SIG-M5 (cell line): ENCODE measurements around the gene ARHGEF7.
"Not testable (repeated sequence)": the region's sequence is repeated elsewhere in the genome, so short reads cannot be mapped to it uniquely, and the experiment has no call there.

Source experiments
- DNase-seq: peaks from one replicate; lab custom pipeline; 2025; lab: John Stamatoyannopoulos, UW

The ARHGEF7 gene

DNA sequence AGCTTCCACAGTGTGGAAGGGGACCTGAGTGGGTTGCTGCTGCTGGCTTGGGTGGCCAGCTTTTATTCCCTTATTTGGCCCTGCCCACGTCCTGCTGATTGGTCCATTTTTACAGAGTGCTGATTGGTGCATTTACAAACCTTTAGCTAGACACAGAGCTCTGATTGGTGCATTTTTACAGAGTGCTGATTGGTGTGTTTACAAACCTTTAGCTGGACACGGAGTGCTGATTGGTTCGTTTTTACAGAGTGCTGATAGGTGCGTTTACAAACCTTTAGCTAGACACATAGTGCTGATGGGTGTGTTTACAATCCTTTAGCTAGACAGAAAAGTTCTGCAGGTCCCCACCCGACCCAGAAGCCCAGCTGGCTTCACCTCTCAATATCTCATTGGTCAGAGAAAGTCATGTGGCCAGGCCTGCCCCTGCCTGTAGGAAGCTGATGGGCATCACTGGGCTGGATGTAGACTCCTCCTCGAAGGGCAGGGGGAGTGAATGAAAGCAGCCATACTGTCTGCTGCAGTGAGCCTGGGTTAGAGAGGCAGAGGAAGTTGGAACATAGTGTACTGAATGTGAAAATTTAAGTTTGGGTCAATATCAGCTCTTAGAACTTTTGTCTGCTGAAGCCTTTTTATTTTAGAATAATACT, 83.7 kb downstream of the ARHGEF7 start:
- DNase-seq: not testable (repeated sequence)

DNA sequence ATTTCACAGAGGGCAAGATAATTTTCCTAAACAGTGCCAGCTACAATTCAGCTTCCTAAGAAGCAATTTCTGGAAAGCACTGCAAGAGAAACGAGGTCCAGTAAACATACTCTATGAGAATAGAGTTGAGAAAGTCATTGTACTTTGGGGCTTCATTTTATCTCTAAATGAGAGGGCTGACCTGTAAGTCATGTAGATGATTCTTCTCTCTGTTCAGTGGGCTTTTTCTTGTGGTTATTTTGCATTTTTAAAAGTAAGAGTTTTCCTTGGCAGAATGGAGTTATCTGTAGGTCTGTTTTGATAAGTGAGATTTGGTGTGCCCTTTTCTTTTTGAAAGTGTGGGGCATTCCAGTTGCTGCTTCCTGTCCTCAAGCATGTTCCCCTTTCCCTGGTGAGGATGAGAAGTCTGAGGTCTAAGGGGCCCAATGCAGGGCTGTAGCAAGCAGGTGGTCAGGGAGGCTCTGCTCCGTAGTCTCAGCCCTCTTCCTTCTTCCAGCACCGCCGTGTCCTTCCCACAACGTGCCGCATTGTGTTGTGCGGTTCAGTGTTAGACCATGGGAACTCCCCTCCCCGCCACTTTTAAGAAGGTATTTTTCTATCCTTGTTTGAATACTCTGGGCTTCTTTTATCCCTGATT, 86.3 kb downstream of the ARHGEF7 start:
- DNase-seq: no peak

DNA sequence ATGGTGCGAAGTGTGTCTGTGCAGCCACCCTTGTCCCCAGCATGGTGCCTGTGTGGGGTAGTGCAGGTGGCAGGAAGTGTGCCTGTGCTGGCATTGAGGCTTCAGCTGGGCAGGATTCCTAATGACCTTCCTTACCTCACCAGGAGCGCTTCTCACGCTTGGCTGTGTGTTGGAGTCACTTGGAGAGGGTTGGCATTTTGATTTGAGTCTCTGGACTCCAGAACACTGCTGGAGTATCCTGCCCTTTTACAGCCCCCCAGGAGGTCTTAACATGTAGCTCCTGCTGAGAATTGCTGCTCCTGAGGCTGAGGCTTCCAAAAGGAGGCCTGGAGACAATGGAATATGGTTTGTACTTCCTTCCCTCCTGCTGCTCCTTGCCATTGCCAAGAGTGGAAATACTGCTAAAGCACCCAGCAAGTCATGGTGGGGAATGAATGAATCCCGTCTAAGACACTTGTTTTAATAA, 87.1 kb downstream of the ARHGEF7 start:
- no peak for DNase-seq

DNA sequence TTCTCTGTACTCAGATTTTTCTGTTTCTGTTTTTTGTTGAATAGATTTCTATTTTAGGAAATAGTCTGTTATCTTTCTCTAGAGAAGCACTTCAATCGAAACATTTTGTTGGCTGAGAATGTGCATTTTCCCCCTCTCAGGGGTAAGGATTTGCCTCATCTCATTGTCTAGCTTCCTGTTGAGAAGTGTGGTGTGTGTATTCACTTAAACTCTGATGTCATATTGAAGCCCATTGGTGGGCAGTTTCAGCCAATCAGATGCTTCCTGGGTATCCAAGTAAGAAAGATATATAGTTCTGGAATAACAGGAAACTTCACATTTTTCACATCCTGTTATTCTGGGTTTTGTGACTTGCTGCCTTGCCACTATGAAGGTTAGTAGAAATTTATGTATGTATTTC, 87.6 kb downstream of the ARHGEF7 start:
- DNase-seq: no peak

DNA sequence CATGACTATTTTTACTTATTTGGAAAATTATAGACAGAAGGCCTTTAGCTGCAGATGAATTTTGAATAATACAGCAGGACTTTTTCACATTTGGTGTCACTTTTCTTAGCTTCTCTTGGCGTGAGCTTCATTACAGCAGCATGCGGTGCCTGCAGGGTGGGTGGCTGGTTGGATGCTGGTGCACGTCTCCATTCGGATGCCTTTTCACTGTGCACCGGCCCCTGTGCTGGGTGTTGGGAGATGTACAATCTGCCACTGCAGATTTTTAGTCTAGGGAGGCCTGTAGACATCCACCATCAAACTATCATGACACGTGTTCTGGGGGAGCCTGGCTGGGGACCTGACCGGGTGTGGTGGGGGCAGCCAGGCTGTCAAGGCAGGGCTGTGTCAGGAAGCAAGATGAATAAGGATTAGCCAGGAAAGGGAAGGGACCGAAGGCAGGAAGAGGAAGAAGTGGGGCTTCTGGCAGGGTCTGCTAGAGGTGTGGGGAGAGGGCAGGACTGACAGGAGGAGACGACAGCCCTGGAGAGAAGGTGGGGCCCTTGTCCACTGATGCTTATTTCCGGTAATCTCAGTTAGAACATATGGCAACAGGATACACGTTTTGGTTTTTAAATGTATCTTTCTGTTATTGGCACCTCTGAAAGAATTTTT, 88.8 kb downstream of the ARHGEF7 start:
- DNase-seq: no peak

DNA sequence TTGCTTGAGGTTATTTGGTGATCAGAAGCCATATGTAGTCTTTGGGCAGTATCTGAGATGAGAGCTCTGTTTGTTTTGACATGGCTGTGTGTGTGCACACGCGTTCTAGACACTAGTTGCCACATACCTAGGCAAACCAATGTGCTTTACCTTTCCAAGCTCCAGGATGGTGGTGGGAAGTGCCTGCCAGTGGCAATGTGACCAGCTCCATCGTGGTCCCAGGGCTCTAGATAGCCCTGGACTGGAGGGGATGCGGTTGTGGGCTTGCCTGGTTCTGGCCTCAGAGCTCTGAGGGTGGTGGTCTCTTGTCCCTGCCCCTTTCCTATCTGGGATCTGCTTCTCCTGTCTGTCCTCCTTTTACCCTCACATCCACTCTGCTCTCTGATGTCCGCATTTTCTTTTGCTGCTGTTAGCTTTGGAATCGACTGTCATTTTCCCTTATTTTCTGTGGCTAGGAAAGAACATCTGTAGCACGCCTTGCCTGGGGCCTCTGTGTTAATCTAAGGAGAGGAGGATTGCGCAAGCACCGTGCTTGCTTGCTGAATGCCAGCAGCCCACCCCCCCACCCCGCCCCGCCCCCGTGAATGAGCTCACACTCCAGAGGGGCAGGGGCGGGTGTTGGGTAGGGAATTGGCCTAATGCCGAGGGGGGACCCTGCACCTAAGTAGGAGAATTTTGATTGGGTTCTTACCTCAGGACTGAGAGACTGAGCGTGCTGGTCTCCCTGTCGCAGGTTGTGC, 89.5 kb downstream of the ARHGEF7 start:
- DNase-seq: no peak

DNA sequence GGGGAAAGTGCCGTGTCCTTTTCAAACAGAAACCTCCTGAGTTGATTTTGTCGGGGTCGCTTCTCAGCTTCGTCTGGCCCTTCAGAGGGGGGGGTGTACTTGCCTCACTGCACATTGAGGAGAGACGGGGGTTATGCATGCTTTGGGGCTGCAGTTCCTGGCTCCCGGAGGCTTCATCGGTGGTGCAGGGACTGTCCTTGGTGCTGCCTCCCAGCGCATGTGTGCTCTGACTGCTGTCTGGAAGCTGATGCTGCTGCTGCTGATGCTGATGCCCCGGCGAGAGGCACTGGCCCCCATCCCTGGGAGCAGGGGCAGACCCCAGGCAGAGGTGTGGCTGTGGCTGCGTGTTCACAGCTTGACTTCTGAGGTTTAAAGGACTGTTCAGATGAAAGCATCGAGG, 91.0 kb downstream of the ARHGEF7 start:
- no peak for DNase-seq

DNA sequence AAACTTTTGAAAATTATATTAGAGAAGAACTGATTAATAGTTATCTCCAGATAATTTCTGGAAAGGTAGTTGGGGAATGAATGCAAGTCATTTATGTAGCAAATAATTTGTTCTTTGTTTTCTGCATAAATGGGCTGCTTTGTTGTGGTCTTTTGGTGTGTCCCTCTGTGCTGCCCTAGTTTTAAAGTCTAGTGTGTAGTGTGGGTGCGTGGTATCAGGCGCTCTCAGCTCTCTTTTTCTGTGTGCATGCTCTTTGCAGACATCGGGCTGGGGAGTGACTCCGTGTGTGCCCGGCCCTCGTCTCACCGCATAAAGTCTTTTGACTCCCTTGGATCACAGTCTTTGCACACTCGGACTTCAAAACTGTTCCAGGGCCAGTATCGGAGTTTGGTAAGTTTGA, 94.5 kb downstream of the ARHGEF7 start:
- no peak for DNase-seq

DNA sequence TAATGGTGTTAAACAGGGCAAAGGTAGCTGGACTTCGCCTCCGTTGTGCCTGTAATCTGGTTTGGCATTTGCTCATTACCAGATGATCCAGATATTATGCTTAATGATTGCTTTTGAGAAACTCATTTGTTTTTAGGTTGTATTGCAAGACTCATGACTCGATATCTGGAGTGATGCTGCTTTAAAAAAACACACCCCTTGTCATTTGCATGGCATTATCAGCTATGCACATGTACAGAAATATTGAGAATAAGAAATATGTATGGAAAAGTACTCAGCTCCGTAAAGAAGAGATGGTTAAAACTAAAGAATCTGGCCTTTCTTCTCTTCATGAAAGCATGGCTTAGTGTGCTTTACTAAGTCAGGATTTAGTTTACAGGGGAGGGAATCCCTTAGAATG, 95.0 kb downstream of the ARHGEF7 start:
- no peak for DNase-seq

DNA sequence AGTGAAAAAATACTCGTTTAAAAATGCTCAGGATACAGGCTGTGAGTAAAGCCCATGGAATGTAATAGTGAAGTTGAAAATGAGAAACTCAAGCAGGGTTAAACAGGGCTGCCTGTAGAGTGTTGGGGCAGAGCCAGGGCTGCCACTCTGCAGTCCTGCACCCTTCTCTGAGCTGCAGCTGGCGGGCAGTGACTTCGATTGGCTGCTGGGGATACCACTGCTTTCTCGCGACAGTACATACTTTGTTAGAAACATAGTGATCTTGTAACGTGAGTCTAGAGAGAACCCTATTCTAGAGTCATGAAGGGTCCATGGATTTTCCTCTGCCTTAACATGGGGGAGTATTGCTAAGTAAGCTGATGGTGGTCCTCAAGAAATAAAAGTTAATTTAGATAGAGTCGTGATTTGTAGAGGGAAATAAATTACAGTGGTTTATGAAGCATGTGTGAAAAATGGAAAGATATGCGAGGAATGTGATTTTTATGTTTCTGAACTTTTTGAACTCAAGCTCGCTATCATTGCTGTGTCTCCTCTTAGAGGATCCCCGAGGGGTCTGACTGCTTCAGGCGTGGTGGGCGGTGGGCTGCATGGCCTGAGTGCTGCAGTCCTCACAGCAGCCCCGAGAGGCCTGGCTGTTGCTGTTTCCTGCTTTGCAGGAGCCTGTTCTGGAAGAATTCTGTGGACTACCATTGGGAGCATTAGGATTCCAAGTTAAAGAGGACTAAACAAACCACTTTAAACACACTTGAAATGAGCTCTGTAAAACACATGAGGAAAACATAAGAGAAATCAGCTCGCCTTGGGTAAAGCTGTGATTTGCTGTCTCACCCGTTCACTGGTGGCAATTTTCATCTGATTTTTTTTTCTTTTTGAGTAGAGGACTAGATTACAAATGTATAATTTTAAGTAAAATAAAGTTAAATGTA, 95.7 kb downstream of the ARHGEF7 start:
- DNase-seq: no peak

DNA sequence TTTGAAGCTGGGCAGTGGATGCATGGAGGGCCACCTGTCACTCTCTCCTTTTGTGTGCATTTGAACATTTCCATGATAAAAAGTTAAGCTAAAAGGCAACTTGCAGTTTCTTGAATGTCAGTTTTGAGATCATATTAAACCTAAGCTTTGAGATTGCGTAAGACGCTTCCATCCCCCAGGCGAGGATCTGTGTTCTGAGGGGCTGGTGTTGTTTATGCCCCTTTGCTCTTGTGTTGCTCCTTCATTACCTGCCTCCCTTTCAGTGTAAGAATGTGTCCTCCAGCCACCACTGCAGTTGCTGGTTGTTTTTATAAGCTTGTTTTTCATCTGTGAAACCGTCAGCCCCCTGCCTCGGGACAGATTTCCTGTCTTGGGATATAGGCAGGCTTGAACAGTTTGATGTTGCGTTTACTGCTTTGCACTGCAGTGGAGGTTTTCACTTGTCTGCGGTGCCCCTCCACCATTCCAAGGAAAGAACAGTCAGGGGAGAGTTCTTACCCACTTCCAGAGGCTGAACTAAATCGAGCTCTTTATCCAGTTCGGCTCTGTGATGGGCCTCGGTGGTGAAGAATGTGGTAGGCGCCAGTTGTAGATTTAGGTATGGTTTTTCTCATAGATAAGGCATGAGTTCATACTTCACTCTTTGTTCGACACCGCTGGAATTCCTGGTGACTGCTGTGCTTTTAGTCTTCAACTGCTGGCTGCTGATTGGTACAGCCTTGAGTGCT, 96.8 kb downstream of the ARHGEF7 start:
- DNase-seq: no peak

DNA sequence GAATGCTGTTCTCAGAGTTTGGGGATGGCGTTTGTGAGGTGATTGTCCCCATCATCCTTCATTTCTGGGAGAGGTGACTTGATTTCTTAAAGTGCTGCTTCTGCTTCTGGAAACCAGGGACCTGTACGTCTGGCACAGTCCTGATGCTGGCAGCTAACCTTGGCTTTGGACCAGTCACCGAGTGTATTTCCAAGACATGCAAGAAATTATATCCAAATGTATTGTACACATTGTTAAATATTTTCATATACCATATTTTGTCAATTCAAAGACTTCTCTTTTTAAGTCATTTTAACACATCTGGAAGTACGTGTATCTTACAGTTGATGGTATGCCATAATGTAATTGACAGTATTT, 97.4 kb downstream of the ARHGEF7 start:
- no peak for DNase-seq

DNA sequence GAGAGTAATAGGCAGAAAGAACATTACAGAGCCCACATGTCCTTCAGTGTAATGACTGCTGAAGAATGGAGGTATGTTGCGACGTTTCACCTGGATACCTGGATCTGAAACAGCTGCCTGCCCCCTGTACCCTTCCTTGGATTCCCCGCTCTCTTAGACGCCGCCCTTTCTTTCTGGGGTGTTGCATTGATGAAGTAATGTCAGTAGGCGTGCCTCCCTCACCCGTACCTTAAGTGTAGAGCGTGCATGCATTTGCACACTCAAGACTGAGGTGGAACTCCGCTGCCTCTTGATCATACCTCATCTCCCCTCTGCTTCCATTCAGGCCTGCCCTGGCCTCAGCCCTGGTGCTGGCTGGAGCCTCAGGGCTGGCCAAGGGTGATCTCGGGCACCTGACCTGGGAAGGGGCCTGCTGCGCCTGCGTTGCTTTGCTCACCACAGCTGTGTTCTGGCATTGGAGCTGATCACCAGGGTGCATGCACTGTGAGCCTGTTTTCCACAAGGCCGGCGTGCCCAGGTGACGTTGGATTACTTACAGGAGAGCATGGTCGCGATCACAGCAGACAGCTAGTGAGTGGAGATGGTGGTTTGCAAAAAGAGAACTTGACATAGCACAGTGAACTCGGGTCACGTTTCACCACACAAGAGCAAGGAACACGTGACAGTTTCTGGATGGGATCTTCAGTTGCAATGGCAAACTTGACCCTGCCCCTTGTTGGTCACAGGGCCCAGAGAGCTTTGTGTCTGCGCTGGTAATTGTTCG, 99.0 kb downstream of the ARHGEF7 start:
- DNase-seq: no peak

DNA sequence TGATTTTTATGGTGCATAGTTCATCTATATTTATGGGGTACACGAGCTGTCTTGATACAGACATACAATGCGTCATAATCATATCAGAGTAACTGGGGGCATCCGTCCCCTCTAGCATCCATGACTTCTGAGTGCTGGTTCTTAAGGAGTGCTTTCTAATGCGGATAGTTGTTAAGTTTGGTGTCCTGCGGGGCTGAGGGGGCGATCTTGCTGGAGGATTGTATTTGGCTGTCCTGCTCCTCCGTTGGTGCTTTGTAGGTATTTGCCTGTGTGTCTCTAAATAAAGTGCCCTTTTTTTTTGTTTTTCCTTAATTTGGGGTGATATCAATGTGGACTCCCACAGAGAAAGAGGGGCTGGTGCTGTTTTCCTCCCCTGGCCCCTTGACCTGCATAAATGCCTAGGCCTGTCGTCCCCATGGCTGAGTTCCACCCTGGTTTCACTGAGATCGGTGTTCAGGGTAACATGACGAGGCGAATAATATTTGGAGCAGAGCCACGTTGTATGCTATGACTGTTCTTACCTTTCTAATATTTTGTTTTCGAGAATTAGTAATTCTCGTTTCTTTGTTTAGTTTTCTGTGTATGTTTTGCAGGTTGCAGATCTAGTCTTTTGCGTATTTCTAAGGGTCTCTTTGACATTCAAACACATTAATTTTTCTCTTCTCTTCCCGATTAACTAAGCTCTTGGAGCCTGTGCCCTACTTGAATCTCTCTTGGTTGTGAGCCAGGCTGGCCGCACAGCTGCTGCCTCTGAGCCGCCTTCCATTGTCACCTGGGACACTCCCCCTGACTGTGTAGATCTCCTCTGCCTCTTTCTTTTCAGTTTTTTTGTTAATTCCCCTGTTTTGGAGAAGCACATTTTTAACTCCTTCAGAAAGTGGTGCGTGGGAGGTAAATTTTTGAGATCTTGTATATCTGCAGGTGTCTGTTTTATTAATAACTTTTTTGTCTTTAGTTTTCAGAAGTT, 100.3 kb downstream of the ARHGEF7 start:
- DNase-seq: no peak

DNA sequence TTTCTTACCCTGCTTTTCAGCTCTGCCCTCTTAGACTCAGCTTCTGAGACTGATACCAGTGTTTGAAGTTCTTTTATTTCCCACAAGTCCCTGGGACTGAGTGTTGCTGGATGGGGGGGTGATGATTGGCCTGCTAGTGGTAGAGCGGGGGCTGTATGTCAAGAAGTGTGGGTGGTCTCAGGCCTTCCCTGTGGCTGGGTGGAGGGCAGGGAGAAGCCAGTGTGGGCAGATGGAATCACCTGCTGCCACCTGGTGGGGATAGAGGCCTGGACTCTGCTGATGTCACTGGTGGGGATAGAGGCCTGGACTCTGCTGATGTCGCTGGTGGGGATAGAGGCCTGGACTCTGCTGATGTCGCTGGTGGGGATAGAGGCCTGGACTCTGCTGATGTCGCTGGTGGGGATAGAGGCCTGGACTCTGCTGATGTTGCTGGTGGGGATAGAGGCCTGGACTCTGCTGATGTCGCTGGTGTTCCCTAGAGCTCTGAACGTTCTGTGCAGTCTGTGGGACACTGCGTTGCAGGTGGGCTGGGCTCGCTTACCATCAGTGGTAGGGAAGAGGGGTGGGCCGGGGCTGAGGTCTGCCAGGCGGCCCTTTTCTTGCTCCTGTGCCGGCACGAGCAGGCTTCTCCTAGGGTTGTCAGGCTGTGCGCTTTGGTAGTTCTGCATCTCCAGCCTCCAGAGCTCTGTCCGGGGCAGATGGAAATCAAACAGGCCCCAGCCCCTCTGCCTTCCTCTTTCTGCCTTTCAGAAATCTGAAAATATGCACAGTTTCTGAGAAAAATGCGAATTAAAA, 101.3 kb downstream of the ARHGEF7 start:
- no peak for DNase-seq

DNA sequence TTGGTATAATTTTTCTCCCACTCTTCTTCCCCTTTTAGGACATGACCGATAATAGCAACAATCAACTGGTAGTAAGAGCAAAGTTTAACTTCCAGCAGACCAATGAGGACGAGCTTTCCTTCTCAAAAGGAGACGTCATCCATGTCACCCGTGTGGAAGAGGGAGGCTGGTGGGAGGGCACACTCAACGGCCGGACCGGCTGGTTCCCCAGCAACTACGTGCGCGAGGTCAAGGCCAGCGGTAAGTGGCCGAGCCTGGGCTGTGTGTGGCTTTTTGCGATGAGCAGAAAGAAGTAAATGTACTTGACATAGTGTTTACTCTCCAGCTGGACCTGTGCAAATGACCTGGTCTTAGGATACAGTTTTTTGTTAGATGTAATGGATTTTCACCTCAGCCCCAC, 102.5 kb downstream of the ARHGEF7 start:
- DNase-seq: no peak

DNA sequence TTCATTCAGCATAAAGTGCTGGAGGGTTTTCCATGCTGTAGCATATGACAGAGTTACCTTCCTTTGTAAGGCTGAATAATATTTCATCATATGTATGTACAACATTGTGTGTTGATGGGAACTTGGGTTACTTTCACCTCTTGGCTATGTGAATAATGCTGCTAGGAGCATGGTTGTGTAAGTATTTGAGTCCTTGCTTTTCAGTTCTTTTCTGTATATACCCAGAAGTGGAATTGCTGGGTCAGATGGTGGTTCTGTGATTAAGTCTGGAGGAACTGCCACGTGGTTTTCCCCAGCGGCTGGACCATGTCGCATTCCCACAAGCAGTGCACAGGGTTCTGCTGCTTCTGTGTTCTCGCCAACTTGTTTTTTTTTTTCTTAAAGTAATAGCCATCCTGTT, 104.2 kb downstream of the ARHGEF7 start:
- DNase-seq: no peak

DNA sequence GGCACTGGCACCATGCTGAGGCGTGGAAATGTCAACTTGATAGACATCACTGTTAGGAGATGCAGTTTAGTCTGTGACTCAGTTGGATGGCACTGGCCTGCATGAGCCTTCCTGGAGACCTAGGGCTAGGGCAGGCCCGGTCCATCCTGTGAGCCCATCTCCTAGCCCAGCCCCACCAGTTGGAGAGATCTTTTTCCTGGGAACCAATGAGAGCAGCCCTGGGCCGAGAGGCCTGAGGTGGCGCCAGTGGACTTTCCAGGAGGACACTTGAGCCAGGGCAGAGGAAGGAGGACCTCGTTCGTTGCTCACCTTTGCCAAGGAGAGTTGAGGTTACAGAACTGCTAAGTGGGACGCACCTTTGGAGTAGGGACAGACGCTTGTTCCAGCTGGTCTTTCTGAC, 104.8 kb downstream of the ARHGEF7 start:
- DNase-seq: no peak
